Measurements from ENCODE around the gene NFIL3. TPM values are rescaled to one million over a fixed set of nuclear protein-coding genes. Genes with fewer than 3 reads are reported as not detected.

NFIL3 gene
- total and polyA plus RNA-seq, 2 of the 8 experiments (the other 6 are each of a cell fraction or from before 2014, with no cell fraction given) = 3.4 to 13.5 TPM

DNA sequence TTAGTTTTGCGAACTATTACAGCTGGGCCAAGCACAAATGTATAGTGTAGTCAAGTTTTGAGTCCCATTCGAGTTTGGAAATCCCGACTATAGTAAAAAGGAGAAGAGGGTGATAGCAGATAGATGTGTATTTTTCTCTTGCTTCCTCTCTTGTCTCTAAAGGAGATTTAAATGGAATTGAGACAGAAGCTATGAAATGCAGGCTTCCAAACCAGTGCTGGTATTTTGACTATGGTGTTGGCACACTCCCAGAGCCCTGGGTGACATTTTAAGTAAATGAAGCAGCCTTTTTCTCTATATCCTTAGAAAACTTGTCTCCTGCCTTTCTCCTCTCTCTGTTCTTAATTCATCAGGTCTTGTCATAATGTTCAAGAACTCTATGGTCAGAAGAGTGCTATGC, 44.2 kb downstream of the NFIL3 start (continued):
- TF ChIP-seq JUN (IDR thresholded peaks at IDR 0.05; ENCODE audit: low read depth, low read length) (no peak), TAF7 (optimal IDR thresholded peaks at IDR 0.05; ENCODE audit: borderline replicate concordance, low read depth, low read length) (no peak), PHF8 (conservative IDR thresholded peaks at IDR 0.05; ENCODE audit: low read depth, low read length) (no peak), SP2 (IDR thresholded peaks at IDR 0.05; ENCODE audit: low read length) (no peak), NANOG (IDR thresholded peaks at IDR 0.05; ENCODE audit: insufficient read depth, low read depth, low read length, poor library complexity, severe bottlenecking) (no peak), MAX (IDR thresholded peaks at IDR 0.05) (no peak)

All from H1 (cell line).